Measurements from ENCODE around the gene RPS27A. TPM values are rescaled to one million over a fixed set of nuclear protein-coding genes. Genes with fewer than 3 reads are reported as not detected.

The RPS27A gene
- total RNA-seq, 1 donor from 2014 or later, result 1,190 TPM

Other genes starting within 250 kb of the RPS27A start
- 539 TPM for gene RTN4, start 182.2 kb upstream of the RPS27A start, total RNA-seq
- gene CLHC1, start 395 bp upstream of the RPS27A start, total RNA-seq, result 18.5 TPM
- gene MTIF2, start 36.5 kb downstream of the RPS27A start, total RNA-seq, result 33.6 TPM
- 100 TPM for gene CCDC88A, start 187.2 kb downstream of the RPS27A start, total RNA-seq